GM20431 (cell line): ENCODE data around the gene TAS1R3.

Experiments
- in situ Hi-C: fragments of 300-500 bp; cut with MseI, MboI; formaldehyde crosslinking; loops from one replicate; pipeline ENCODE4 v1.15.0; 2020; ENCODE audit warnings: low sequenced_read_pairs; ENCODE audit not compliant: unreplicated experiment

TAS1R3 gene

DNA sequence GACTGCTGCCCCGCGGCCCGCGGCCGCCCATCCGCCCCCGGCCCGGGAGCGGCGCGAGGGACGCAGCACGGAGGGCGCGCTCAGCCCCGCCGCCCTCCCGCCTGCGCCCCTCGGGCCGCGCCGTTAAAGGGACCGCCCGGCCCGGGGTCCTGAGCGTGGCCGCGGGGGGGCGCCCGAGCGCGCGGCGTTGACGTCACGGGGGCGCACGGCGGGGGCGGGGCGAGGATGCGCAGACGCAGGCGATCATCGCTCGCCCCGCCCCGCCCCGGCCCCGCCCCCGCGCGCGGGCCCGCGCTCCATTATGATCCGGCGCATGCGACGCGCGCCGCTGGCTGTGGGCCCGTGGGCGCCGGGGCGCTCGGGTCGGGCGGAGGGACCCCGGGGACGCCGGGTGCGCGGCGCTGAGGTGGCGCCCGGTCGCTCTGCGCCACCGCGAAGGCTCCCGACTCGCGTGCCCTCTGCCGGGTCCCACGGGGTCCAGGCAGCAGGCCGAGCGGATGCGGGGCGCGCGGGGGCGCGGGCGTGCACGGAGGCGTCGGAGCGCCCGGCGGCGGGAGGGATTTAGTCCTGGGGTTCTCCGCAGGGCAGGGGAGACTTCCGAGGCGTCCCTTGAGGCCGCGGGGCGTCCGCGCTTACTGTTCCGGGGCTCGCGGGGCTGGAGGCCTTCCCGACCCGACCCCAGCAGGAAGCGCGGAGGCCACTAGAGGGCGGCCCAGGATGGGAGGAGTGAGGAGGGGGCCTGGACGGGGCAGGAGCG lies 18.4 kb downstream of the TAS1R3 start, which contains the start of gene DVL1:
Gene DVL1 (minus strand): TSS at position 163 of the 757 bp plus-strand sequence. CDS start 353 bp downstream, outside the sequence.
- in situ Hi-C loops: no loop called here

DNA sequence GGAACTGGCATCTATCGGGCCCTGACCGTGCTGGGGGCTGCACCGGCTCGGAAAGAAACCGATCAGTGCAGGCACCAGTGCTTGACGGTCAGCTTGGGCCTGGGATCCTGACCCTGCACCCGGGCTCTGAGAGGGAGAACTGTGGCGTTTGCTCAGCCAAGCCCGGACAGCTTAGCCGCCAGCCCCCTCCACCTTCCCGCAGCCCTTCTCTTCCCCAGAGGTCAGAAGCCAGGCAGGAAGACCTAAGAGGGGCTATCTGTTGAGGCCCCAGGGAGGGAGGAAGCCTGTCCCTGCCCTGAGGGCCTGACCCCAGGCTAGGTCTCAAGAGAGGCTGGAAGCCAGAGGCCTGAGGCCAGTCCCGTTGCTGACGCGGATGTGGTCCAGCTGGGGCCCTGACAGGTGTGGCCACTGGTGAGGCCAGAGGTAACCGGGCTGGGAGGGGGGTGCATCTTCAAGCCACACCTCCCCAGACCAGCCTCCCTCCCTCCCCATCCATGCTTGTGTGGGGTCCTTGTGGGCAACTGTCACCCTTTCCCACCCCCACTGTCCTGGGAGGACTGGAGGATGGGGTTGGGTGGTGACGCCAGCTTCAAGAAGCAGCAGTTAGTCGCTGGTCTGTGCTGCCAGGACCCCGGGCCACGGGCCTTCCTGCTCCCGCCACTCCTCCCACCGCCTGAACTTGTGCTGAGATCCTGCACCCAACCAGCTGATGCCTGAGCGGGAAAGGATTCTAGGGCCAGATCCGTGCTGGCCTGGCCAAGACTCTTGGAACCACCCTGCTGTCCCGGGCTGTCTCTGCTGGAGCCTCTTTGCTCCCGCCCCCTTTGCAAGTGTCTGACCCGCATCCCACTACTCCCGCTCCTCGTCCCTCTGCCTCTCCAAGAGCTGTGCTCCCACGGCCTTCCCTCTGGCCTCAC lies 20.7 kb downstream of the TAS1R3 start:
- in situ Hi-C loops: no loop called here

DNA sequence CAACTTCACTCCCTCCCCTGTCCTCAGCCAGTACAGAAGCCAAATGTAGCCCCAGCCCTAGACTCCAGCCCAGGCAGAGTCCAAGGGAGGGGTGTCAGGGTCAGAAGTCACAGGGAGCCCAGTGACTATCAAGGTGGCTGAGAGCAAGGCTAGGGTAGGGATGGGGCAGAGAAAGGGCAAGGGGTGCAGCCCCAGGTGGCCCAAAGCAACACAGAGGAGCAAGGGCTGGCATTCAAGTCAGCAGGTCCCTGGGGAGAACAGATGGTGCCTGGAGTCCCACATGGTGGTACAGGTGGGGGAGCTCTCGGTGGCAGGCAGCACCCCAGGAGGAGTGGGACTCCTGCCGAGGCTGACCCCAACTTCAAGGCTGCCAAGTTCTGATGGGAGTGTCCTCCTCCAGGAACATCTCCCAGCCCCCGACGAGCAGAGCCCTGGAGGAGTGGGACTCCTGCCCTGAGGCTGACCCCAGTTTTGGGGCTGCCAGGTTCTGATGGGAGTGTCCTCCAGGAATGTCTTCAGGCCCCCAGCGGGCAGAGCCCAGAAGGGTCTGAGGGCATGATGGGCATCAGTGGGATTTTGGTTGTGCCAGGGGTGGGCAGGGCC lies 21.8 kb downstream of the TAS1R3 start:
- in situ Hi-C loops: no loop called here

DNA sequence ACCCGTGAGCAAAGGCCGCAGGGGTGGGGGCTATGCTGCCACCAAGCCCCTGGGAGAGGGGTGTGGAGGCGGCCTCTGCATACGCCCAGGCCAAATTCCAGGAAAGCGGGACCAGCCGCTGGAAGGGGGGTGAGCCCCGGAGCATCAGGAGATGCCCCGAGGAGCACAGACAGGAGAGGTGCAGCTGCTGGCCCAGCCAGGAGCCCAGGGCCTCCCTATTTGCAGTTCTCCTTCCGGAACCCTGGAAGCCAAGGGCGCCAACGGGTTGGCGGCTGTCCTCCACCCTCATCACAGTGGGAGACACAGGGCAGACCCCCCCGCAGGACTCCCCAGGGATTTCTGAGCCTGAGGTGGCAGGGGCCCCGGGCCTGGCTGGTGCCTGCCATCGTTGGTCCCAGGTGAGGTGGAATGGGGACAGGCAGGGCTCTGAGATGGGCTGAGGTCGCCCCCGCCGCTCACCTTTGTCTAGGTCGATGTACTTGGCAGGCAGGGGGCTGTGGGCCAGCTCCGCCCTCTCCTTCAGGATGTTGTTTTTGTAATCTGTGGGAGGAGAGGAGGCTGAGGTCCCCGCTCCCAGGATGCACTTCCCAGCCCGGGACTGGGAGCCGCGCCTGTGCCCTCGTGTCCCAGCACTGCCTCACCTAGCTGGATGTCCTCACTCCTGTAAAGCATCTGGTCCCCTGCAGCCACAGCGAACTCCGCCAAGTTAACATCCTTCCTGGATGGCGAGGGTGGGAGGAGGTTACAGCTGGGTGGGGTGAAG lies 22.5 kb downstream of the TAS1R3 start:
- in situ Hi-C loops: no loop called here

DNA sequence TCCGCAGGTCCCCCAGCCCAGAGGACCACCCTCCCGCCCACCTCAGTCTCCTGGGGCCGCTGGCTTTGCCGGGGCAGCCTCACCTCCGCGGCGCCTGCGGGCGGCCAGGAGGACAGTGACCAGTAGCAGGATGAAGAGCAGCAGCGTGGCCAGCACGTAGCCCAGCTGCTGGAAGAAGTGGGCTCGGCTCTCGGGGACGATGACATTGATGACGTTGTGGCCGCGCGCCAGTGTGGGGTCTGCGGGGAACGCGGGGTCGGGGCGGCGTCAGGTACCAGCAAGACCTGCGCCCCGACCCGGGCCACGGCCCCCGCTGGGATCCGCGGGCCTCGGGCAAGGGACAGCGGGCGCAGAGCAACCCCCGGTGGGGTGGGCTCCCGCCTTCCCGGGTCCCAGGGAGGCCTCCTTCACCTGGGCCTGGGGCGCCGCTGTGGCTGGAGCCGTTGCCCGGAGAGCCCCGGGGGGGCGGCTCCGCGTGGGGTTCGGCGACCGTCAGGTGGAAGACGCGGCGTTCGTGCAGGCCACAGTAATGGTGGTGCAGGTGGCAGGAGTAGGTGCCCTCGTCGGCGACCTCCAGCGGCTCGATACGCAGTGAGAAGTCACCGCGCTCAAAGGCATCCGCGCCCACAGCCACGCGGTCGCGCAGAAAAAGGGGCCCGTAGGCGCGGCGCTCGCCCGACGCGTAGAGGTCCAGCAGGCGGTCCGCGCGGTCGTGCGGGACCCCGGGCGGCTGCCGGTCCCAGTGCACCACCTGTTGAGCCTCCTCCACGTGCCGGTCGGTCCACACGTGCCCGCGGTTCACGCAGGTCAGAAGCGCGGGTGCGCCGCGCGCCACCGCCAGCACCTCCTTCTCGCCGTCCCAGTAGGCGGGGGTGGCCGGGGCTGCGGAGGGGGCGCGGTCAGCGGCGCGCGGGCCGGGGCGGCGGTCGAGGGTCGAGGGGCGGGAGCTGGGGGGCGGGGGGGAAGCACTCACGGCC lies 23.5 kb downstream of the TAS1R3 start:
- in situ Hi-C loops: no loop called here

DNA sequence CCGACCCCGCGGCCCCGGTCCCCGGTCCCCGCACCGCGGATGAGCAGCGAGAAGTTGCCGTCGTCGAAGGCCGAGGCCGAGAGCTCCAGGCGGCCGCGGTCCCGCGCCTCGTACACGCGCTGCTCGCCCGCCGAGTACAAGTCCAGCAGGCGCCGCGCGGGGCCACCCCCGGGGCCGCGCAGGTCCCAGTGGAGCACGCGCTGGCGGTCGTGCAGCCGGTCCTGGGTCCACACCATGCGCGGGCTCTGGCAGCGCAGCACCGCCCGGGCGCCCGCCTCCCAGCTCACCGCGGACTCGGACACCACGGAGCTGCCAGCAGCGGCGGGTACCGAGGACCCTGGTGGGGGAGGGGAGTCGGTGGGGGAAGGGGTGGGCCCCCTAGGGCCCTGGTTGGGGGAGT lies 24.3 kb downstream of the TAS1R3 start:
- in situ Hi-C loops: no loop called here

DNA sequence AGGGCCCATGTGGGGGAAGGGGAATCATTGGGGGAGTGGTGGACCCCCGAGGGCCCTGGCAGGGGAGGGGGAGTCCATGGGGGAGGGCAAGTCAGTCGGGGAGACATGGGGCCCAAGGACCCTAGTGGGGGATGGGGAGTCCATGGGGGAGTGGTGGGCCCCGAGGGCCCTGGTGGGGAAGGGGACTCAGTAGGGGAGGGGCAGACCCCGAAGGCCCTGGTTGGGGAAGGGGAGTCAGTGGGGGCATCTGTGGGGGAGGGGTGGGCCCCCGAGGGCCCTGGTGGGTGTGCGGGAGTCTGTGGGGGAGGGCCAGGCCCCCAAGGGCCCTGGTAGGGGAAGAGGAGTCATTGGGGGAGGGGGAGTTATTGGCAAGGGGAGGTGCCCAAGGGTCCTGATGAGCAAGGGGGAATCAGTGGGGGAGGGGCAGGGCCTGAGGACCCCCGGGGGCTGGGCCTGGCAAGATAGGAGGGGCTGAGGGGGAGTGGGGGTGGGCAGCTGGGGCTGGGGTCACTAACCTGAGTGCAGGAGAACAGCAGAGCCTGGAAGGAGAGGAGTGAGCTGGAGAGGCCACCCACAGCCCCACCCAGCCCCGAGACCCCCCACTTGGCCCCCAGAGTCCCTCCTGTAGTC lies 25.2 kb downstream of the TAS1R3 start:
- in situ Hi-C loops: no loop called here

DNA sequence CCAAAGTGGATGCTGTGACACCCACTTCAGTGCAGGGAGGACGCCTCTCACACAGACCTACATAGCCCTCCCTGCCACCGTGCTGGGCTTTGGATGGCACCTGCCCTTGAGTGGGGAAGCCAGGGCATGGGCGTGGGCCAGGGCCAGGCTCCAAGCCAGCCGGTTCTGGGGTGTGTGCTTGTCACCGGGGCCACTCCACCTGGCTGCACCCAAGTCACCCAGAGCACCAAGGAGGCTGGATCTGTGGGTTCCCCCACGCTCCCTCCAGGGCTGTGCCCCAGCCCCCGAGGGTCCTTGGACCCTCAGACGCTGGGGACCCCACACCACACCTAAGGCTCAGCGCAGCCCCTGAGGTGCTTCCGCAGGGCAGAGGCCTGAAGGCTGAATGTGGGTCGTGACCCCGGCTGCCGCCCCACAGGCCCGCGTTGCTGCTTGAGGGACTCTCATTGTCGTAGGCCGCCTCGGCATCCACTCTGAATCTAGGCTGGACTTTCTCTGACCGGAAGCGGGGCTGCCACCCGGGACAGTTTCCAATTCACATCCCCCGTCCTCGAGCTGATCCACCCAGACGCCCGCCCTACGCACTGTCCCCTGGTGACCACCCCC lies 25.8 kb downstream of the TAS1R3 start:
- in situ Hi-C loops: no loop called here

DNA sequence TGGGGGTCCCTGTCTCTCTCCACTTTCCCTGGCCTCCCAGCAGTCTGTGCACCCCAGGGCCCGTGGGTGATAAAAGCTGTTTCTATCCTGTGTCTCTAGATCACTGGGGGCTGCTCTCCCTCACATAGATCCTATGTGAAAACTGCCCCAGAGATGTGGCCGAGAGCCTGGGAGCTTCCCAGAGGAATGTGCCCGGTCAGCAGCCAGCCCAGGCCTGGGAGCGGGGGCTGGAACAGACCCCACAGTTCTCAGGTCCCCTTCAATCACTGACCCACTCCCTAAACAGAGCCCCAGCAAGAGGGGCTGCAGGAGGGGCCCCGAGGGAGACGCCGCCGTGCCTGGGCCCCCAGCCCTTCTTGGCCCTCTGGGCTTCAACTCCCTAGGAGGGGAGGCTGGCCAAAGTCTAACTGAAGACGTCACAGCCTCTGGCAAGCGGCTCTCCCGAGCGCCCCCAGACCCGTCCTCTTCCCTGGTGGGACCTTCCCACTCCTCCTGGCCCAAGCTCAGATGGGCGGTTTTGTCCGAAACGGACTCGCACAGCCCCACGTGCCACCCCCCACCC lies 26.9 kb downstream of the TAS1R3 start:
- in situ Hi-C loops: no loop called here

DNA sequence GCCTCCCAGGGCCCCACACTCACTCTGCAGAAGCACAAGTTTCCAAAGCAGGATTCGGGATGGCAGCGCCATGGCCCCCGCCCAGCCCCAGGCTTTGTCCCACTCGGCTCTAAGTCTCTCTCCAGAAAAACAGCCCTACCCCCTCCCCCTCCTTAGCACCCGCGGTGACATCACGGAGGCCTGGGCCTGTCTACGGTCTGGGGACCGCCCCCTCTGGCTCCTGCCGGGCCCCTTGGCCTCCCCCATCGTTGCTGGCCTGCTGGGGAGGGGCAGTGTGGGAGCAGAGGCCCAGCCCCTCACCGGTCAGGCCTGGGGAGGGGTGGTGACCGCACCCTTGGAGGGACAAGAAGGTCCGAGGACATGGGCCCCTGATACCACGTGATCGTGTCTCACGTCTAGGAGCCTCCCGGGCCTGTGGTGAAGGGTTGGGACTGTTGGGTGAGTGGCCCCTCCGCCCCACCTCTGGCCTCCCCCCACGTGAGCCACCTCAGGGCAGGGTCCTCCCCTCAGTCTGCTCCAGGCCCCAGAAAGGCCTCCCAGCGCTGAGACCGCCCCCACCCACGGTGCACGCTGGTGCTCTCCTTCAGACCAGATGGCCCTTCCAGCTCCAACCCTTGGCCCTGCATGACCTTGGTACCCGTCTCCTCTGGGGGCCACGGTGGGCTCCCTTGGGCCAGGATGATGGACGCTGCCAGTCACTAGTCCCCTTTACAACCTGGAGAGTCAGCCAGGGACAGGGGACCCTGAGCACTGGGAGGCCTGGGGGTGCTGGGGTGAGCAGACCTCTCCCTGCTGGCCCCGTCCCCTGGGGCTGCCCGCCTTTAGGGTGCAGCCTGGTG lies 27.6 kb downstream of the TAS1R3 start, which contains the start of gene MXRA8:
Gene MXRA8 (minus strand): TSS at position 123 of the 839 bp plus-strand sequence. CDS start 51 bp downstream, at position 72.
- in situ Hi-C loops: no loop called here

DNA sequence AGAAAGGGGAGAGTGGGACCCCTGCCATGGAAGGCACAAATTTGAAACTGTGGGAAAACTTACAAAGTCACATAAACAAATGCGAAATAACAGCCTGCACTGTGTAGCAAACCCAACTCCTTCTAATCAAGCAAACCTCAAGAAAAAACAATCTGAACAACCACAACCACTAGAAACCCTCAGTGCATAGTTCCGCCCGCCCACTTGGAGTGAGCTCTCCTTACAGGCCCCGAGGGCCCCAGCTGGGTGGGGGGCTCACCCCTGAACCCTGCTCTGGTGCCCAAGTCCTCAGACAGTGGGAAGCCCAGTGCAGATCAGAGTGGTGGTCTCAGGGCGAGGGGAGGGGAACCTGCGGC lies 28.2 kb downstream of the TAS1R3 start:
- in situ Hi-C loops: no loop called here

DNA sequence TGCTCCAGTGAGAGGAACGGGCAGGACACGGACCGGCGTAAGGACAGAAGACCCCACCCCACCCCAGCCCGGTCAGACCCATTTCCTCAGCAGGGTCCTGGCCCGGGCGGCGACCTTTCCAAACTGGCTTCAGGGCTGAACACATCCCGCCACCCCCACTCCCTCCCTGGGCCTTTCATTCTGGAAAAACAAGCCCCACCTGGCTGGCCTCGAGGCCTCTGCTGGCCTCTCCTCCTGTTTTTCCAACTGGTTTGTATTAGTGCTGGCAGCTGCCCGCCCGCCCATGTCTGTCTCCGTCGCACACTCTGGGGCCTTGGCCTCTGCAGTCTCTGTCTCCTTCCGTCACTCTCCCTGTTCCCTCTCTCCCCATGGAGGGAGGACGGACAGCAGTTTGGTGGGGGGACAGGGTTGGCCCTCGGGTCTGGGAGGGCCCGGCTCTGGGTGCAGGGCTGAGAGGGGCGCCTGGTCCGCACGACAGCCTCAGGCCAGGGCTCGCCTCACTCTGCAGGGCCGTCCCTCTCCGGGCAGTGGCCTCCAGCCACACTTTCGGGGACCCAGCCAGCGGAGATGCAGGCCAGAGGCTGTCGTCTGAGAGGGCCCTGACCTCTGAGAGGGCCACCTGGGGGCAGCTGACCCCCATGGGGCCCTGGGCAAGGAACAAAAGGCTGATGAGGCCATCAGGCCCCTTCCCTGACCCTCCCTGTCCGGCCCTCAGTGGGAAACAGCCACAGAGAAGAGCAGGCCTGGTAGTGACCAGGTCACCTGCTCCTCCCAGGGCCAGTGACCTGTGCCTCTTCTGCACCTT lies 28.8 kb downstream of the TAS1R3 start:
- in situ Hi-C loops: no loop called here

DNA sequence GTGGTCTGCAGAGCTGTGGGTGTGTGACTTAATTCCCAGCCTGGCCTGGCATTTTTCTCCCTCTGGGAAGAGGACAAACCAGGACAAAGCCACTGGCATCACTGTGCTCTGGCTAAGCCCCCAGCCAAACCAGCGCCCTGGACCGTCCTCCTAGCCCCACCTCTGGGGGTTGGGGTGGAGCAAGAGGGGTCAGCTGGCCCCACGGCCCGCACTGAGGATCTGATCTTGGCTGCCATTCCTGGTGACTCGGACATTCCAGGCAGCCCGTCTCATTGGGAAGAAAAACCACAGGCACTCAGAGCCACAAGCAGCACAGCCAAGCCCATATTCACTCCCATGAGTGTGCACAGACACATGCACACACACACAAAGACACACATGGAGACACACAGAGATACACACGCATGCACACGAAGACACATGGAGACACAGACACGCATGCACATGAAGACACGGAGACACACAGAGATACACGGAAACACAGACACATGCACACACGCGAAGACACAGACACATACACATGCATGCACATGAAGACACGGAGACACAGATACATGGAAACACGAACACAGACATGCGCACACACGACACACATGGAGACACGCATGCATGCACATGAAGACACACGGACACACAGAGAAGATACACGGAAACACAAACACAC lies 29.6 kb downstream of the TAS1R3 start:
- in situ Hi-C loops: no loop called here

DNA sequence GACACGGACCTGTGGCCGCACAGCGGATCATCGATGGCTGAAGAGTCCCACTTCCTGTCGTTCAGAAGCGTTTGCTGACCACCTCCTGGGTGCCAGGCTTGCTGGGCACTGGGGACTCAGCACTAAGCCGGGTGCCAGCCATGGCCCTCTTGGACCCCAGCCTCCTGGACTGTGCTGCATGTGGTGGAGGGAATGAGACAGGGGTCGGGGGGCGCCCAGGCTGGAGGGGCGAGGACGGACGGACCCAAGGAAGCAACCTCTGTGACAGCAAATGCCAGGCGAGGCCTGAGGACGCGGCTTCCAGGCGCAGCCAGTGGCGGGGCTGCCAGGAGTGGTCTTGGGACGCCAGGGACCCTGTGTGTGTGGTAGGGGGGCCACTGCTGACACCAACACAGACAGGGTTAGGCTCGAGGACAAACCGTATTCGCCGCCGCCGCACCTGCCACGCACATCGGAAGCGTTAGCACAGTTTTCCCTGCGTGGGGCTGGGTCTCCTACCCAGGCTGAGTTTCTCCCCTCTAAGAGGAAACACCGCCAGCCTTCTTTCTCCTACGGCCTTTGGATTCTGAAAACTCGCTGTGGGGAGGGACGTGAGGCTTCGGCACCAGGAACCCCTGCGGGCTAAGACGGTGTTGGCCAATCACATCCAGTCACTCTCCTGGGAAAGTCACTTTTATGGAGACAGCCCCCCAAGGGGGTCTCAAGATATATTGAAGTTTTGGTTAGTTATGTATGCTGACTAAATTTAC lies 30.3 kb downstream of the TAS1R3 start:
- in situ Hi-C loops: no loop called here

DNA sequence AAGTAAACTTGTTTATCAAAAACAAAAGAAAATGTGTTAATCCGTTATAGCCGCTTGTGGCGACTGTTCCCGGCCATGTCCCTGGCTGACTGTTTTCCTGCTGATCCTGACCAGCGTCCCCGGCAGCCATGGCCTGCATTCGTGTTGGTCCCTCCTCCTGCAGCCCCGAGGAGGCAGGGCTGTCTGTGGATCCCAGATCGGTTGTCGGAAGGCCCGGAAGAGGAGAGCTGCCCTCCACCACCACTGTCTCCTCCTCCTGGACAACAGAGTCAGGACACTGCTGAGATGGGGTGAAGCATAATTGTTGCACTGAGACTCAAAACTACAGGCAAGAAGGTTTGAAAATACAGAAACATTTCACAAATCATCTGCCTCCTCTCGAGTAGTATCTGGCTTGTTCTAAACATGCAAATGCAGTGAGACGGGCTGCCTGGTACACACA lies 30.9 kb downstream of the TAS1R3 start:
- in situ Hi-C loops: no loop called here
